WERI-Rb-1 (cell line): ENCODE data around the gene DTHD1.
A peak's percentile ranks its signal among the peaks of the same experiment; 100 is the strongest.

Experiments
- DNase-seq: peaks from one replicate; pipeline ENCODE4 v3.0.0-alpha.2; 2020
- H3K27ac ChIP-seq: fragments of 250-450 bp; sonication (Bioruptor Pico); 2 replicates; pipeline ENCODE4 v1.5.1; 2020; ENCODE audit warnings: mild to moderate bottlenecking, moderate library complexity
- H3K27me3 ChIP-seq: fragments of 250-450 bp; sonication (Bioruptor Pico); 2 replicates; pipeline ENCODE4 v1.5.1; 2021; ENCODE audit warnings: mild to moderate bottlenecking, low read depth, moderate library complexity; ENCODE audit not compliant: insufficient read depth, severe bottlenecking
- H3K36me3 ChIP-seq: fragments of 250-450 bp; sonication (Bioruptor Pico); 2 replicates; pipeline ENCODE4 v1.5.1; 2020; ENCODE audit warnings: mild to moderate bottlenecking, moderate library complexity
- H3K4me3 ChIP-seq: 2 replicates; pipeline ENCODE4 v1.5.1; 2011; ENCODE audit warnings: low read depth, mild to moderate bottlenecking, control low read depth, low read length
- H3K9me3 ChIP-seq: fragments of 250-450 bp; sonication (Bioruptor Pico); 2 replicates; pipeline ENCODE4 v1.5.1; 2021; ENCODE audit warnings: mild to moderate bottlenecking, moderate library complexity; ENCODE audit not compliant: severe bottlenecking
- TF ChIP-seq, protein P1 (sequence below): IDR thresholded peaks from 2 replicates; pipeline ENCODE4 v1.5.1; 2011; ENCODE audit warnings: low read depth, mild to moderate bottlenecking, control low read depth, inconsistent platforms, low read length

Gene DTHD1

DNA sequence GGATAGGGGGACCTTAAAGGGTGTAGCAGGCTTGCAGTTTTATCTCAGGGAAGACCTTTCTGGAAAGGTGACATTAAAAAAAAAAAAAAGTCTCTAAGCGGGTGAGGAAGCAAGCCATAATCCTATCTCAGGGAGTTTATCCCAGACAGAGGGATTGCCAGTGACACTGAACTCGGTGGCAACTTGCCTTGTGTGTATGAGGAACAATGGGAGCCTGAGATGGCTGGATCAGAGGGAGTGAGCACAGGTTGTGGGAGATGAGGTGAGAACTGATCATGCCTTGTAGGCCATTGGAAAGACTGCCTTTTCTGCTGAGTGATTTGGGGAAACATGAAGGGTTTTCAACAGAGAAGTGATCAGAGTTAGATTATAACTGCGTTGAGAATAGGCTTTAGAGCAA lies 31.1 kb downstream of the DTHD1 start:
- Histone ChIP-seq H3K4me3 (no peak overlapping the region), H3K27ac (no peak overlapping the region)
- DNase-seq = peak; percentile 15

DNA sequence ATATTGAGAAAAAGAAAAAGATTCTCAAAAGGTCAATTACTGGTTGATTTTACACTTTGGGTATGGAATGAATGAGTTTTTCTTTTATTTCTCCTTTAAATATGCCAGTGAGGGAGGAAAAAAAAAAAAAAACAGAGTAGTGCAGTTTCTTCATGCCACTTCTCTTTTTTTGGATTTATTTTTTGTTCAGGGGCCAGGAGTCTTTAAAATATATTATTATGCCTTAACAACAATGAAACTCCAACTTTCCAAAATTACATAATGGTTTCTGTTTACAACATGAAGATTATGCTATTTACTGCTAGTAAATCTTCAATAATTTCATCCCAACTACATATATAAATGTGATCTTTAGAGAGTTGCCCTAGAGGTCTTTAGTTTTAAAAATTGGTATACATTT lies 31.9 kb downstream of the DTHD1 start:
- Histone ChIP-seq H3K27me3 (peaks cover 74% of the 10 kb centered on the region), H3K4me3 (no peak overlapping the region), H3K9me3 (no peaks in the 10 kb centered on the region), H3K36me3 (no peaks in the 10 kb centered on the region), H3K27ac (no peak overlapping the region)
- TF ChIP-seq, protein P1, sequence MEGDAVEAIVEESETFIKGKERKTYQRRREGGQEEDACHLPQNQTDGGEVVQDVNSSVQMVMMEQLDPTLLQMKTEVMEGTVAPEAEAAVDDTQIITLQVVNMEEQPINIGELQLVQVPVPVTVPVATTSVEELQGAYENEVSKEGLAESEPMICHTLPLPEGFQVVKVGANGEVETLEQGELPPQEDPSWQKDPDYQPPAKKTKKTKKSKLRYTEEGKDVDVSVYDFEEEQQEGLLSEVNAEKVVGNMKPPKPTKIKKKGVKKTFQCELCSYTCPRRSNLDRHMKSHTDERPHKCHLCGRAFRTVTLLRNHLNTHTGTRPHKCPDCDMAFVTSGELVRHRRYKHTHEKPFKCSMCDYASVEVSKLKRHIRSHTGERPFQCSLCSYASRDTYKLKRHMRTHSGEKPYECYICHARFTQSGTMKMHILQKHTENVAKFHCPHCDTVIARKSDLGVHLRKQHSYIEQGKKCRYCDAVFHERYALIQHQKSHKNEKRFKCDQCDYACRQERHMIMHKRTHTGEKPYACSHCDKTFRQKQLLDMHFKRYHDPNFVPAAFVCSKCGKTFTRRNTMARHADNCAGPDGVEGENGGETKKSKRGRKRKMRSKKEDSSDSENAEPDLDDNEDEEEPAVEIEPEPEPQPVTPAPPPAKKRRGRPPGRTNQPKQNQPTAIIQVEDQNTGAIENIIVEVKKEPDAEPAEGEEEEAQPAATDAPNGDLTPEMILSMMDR = no peak
- no peak for DNase-seq

More for the DNA sequence above, 31.1 kb downstream of the DTHD1 start:
- H3K36me3 ChIP-seq = no peaks in the 10 kb centered on the region
- TF ChIP-seq, protein P1 = no peak
- peaks cover 78% of the 10 kb centered on the region for H3K27me3 ChIP-seq
- no peaks in the 10 kb centered on the region for H3K9me3 ChIP-seq

DNA sequence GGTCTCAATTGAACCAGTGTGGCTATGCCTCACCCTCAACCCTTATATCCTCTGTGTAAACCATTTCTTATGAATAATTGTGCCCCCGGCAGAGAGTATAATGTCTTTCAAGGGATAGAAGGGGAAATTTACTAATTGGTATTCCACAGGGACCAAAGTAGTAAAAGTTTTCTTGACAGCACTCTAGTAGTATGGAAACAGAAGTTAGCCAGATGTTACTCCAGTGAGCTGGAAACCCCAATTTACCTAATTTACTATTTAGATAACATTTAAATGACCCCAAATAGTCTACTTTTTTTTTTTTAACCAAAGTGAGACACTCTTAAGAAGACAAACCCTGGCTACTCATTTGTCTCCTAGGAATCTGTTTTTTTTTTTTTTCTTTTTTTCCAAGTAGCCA lies 32.3 kb downstream of the DTHD1 start:
- TF ChIP-seq, protein P1 = no peak
- Histone ChIP-seq H3K27ac (no peak overlapping the region), H3K36me3 (no peaks in the 10 kb centered on the region), H3K9me3 (no peaks in the 10 kb centered on the region), H3K4me3 (no peak overlapping the region), H3K27me3 (peaks cover 74% of the 10 kb centered on the region)
- DNase-seq = no peak

DNA sequence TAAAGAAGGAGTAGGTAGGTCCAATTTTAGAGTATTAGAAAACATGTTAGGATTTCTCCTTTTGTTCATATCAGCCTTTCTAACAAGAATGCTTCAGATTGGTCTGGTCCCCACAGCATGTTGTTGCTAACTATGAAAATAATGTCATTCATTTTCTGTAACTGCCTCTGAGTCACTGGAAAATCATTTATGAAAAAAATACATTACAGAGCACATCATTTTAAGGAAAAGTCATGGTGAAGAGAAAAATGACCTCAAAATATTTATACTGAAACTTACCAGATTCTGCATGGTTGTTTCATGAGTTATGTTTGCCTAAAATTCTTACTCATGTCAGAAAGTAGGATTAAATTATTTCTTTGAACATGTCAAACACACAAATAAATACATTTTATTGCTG lies 35.2 kb downstream of the DTHD1 start:
- no peak overlapping the region for H3K27ac ChIP-seq
- H3K9me3 ChIP-seq = no peaks in the 10 kb centered on the region
- no peak for DNase-seq
- H3K27me3 ChIP-seq = peaks cover 69% of the 10 kb centered on the region
- TF ChIP-seq, protein P1 = no peak
- H3K36me3 ChIP-seq = no peaks in the 10 kb centered on the region
- no peak overlapping the region for H3K4me3 ChIP-seq

DNA sequence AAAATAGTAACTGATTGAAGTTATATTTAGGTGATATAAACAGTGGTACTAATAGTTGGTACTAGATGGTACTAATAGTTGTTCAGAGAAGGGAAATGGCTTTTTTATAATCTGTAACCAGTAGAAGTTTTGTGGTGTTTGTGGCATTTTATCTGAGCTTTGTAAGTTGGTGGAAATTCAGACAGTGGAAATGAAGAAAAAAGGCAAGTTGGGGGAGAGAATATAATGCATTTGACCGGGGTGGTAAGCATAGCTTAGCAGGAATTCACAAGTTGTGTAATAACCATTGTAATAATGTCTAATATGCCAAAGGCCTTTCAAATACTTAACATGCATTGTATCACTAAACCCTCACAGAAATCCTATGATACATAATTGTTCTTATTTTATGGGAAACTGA lies 36.3 kb downstream of the DTHD1 start:
- H3K27me3 ChIP-seq = peaks cover 69% of the 10 kb centered on the region
- H3K27ac ChIP-seq = no peak overlapping the region
- TF ChIP-seq, protein P1 = no peak
- no peaks in the 10 kb centered on the region for H3K36me3 ChIP-seq
- no peak for DNase-seq
- no peak overlapping the region for H3K4me3 ChIP-seq
- no peaks in the 10 kb centered on the region for H3K9me3 ChIP-seq

DNA sequence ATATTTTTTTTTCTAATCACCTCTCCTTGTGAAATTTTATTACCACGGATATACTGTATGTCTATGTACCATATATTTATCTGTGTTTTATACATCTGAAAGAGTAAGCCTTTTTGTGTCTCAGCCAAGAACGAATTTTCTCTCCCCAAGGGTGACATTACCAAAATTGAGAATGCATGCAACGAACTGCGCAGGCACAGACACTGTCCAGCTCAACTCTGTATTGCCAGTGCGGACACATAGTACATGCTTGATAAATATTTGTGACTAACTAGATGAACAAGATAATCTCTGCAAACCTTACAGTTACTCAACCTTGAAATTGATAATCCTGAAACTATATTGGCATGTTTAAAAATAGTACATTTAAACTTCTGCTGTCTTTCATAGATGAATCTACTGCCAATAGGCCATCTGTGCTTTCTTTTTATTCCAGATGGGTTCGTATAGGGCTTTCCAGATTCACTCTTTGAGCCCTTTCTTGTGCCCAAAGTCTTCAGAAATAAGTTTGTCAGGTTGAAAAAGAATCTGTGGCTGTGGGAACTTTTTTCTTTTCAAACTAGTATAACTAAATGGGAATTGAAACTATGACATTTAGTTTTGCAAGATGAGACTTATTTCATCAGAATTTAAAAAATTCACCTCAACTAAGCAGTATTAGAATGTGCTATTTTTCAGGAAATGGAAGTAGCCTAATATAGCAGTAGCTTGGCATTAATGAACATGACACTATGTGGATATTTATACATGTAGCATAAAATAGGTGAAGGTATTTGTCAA lies 38.9 kb downstream of the DTHD1 start:
- TF ChIP-seq, protein P1 = no peak
- Histone ChIP-seq H3K27me3 (peaks cover 82% of the 10 kb centered on the region), H3K27ac (no peak overlapping the region), H3K9me3 (no peaks in the 10 kb centered on the region), H3K4me3 (no peak overlapping the region), H3K36me3 (no peaks in the 10 kb centered on the region)
- no peak for DNase-seq
